Adrenal gland (tissue), 19 donors: ENCODE data around the gene LY6G6F. TPM values are rescaled to one million over a fixed set of nuclear protein-coding genes. Genes with fewer than 3 reads are reported as not detected.

Experiments used
- DNase-seq, 7 donors: peaks; one replicate each; pipeline ENCODE4 v3.0.0-alpha.2; 2019 to 2020
- H3K27ac ChIP-seq, 5 donors: fragments of 200-600 bp; sonication (generic) in 4 of 5; 1 replicate in 3 of 5; 2 replicates in 2 of 5; pipeline versions ENCODE4 v1.5.1 to v1.8.0; 2016 to 2020; ENCODE audit warnings: mild to moderate bottlenecking in 1 of 5
- H3K27me3 ChIP-seq: fragments of 200-600 bp; 2 replicates; pipeline ENCODE4 v1.8.0; 2021
- H3K36me3 ChIP-seq, 2 donors: fragments of 200-600 bp; replicated peaks in 1 of 2; 1 replicate in 1 of 2; 2 replicates in 1 of 2; pipeline versions ENCODE4 v1.5.1 to v1.8.0; 2018 to 2022
- H3K4me1 ChIP-seq, 2 donors: fragments of 200-600 bp; replicated peaks in 1 of 2; 1 replicate in 1 of 2; 2 replicates in 1 of 2; pipeline versions ENCODE4 v1.5.1 to v1.8.0; 2018 to 2021
- H3K4me3 ChIP-seq, 4 donors: fragments of 200-600 bp; sonication (generic) in 3 of 4; one replicate each; pipeline ENCODE4 v1.5.1; 2016 to 2018
- H3K9me3 ChIP-seq, 3 donors: fragments of 200-600 bp; sonication (generic) in 1 of 3; replicated peaks in 1 of 3; 1 replicate in 2 of 3; 2 replicates in 1 of 3; pipeline versions ENCODE4 v1.5.1 to v1.8.0; 2016 to 2021
- CTCF ChIP-seq, 6 experiments: fragments of 450-650 bp in 4 of 6; fragments of 200-600 bp in 2 of 6; sonication (generic) in 1 of 6; IDR thresholded peaks; 1 replicate in 5 of 6; 2 replicates in 1 of 6; pipeline versions ENCODE4 v1.5.1 to v1.8.0; 2016 to 2021; ENCODE audit warnings: antibody characterized with exemption in 6 of 6, mild to moderate bottlenecking in 2 of 6, moderate library complexity in 1 of 6
- POLR2A ChIP-seq, 2 donors: fragments of 450-650 bp; IDR thresholded peaks; one replicate each; pipeline ENCODE4 v1.6.1; 2017; ENCODE audit warnings: antibody characterized with exemption in 2 of 2, mild to moderate bottlenecking in 2 of 2, moderate library complexity in 1 of 2
- WGBS, 4 donors: extraction: QIAGEN DNeasy Blood & Tissue Kit in 2 of 4; methylation state at CpG; one replicate each; pipeline versions ENCODE4 v1.1.5 to v1.1.7; 2013 to 2017; 5-methylcytosine and 5-hydroxymethylcytosine counted together
- intact Hi-C, 2 donors: fragments of 100-400 bp; cut with DNase I; formaldehyde crosslinking; loops; one replicate each; pipeline versions ENCODE4 v1.14.1 to v1.15.0; 2022 to 2023
- long read RNA-seq, 10 donors: library from polyadenylated mRNA in 3 of 10; unstranded in 2 of 10; stranded (forward) in 1 of 10; transcript quantifications; one replicate each; pipeline ENCODE4 v2.0.0 and lab custom pipeline, GENCODE V29; 2021 to 2026
- polyA plus RNA-seq, 3 donors: library from polyadenylated mRNA; stranded (reverse); fragments of 200-250 nt in 2 of 3; fragments of 350-450 nt in 1 of 3; fragmentation: Illumina TruSeq in 1 of 3; extraction: RNeasy Lipid Tissue Mini Kit (QIAGEN cat#74804) in 1 of 3; gene quantifications; one replicate each; pipeline ENCODE4 v1.2.3, GENCODE V29; 2013 to 2014
- total RNA-seq, 9 donors: library from RNA; depleted of rRNA in 4 of 9; stranded (reverse); fragments of >200 nt in 4 of 9; fragments of 120-200 nt in 1 of 9; fragmentation: NEBNext Ultra II Directional in 1 of 9; extraction: Animal tissue kit (Norgen Biotek cat#: 25700) in 1 of 9; gene quantifications; one replicate each; pipeline versions ENCODE4 v1.1.0 to v1.2.4, GENCODE V29; 2013 to 2023
- donor health status: healthy with polysubstance abuse.
- donor health status: Bipolar disorder and iron deficiency.
- donor health status: DM: yes; HTN: yes; CAD: no.
- donor health status: DM: no; HTN: no; CAD: no.
- donor health status: DM: no; HTN: no; CAD: no.
- donor health status: DM: yes; HTN: yes; CAD: no.

The LY6G6F gene
- total RNA-seq (under 1 TPM in 1 of 9 donors, not detected in 8; 0.44 TPM), polyA plus RNA-seq (not detected)
- long read RNA-seq, donor 1: 0 reads
- long read RNA-seq, donor 2: 0 reads
- long read RNA-seq, donor 3: 0 reads
- long read RNA-seq, donor 4: 0 reads
- long read RNA-seq, donor 5: 0 reads
- long read RNA-seq, donor 6: 0 reads
- long read RNA-seq, donor 7: 0 reads
- long read RNA-seq, donor 8: 0 reads
- long read RNA-seq, donor 9: 0 reads
- long read RNA-seq, donor 10: 0 reads

- 55 to 75% (median 68%) methylated on average over 3 of the region's 3 CpGs for WGBS, 4 donors
- Histone ChIP-seq H3K36me3 (no peaks in the 10 kb centered on the region), H3K9me3 (no peaks in the 10 kb centered on the region), H3K4me1 (peaks cover 7 to 13% of the 10 kb centered on the region in 2 donors), H3K27me3 (no peaks in the 10 kb centered on the region), H3K4me3 (no peak within 1 kb of the TSS), H3K27ac (peak within 1 kb of the TSS in 1 of 5 donors; percentile 14)
- TF ChIP-seq CTCF (IDR thresholded peaks at IDR 0.05) (no peak), POLR2A (IDR thresholded peaks at IDR 0.05) (no peak)
- intact Hi-C loops: no loop called here
- DNase-seq: no peak
Observed at GRCh38 chr6:31706599-31706998, at the start of gene LY6G6F. TSS of gene LY6G6F (plus strand) at chr6:31706866. CDS start at chr6:31706907, 41 bp downstream.

GRCh38 chr6:31657406-31658157 is 49.1 kb upstream of the LY6G6F start:
- Histone ChIP-seq H3K27ac (peak overlapping the region in 1 of 5 donors; percentile 15), H3K4me1 (peaks cover 12 to 40% of the 10 kb centered on the region in 2 donors), H3K9me3 (no peaks in the 10 kb centered on the region), H3K27me3 (no peaks in the 10 kb centered on the region), H3K36me3 (peaks cover 0 to 24% of the 10 kb centered on the region in 2 donors), H3K4me3 (no peak overlapping the region)
- WGBS, 4 donors: 77 to 84% (median 80%) methylated on average over 6 of the region's 6 CpGs
- intact Hi-C loops: no loop called here
- TF ChIP-seq CTCF (IDR thresholded peaks at IDR 0.05) (no peak), POLR2A (IDR thresholded peaks at IDR 0.05) (no peak)
- DNase-seq: no peak

GRCh38 chr6:31658158-31658688 is 48.4 kb upstream of the LY6G6F start:
- WGBS, 4 donors: 77 to 87% (median 81%) methylated on average over 4 of the region's 4 CpGs
- no peaks in the 10 kb centered on the region for H3K27me3 ChIP-seq
- intact Hi-C loops: no loop called here
- no peak overlapping the region for H3K4me3 ChIP-seq
- no peaks in the 10 kb centered on the region for H3K9me3 ChIP-seq
- TF ChIP-seq CTCF (IDR thresholded peaks at IDR 0.05): no peak
- TF ChIP-seq POLR2A (IDR thresholded peaks at IDR 0.05): no peak
- H3K4me1 ChIP-seq: peaks cover 12 to 44% of the 10 kb centered on the region in 2 donors
- H3K27ac ChIP-seq: peak overlapping the region in 2 of 5 donors; percentile 2 to 15
- no peak for DNase-seq
- peaks cover 0 to 24% of the 10 kb centered on the region in 2 donors for H3K36me3 ChIP-seq

GRCh38 chr6:31658983-31659648 is 47.5 kb upstream of the LY6G6F start:
- 75 to 84% (median 82%) methylated on average over 9 to 13 of the region's 13 CpGs for WGBS, 4 donors
- H3K36me3 ChIP-seq: peaks cover 0 to 24% of the 10 kb centered on the region in 2 donors
- intact Hi-C loops: no loop called here
- H3K4me1 ChIP-seq: peaks cover 18 to 44% of the 10 kb centered on the region in 2 donors
- no peaks in the 10 kb centered on the region for H3K27me3 ChIP-seq
- peak overlapping the region in 2 of 4 donors; percentile 54 to 80 for H3K4me3 ChIP-seq
- no peaks in the 10 kb centered on the region for H3K9me3 ChIP-seq
- TF ChIP-seq POLR2A (IDR thresholded peaks at IDR 0.05) (no peak), CTCF (IDR thresholded peaks at IDR 0.05) (no peak)
- peak overlapping the region in 2 of 5 donors; percentile 91 to 97 for H3K27ac ChIP-seq
- DNase-seq: no peak
